Measurements from ENCODE around the gene AFMID.

GRCh38 chr17:78211032-78211431 is 23.9 kb downstream of the AFMID start:
- TF ChIP-seq CTCF (IDR thresholded peaks at IDR 0.05) (no peak), POLR2A (IDR thresholded peaks at IDR 0.05) (no peak)
